COR-L47 (cell line): ENCODE data around the gene IGSF23.
"Not testable (repeated sequence)": the region's sequence is repeated elsewhere in the genome, so short reads cannot be mapped to it uniquely, and the experiment has no call there.

Experiments used
- DNase-seq: peaks from one replicate; lab custom pipeline; 2025; lab: John Stamatoyannopoulos, UW

IGSF23 gene

DNA sequence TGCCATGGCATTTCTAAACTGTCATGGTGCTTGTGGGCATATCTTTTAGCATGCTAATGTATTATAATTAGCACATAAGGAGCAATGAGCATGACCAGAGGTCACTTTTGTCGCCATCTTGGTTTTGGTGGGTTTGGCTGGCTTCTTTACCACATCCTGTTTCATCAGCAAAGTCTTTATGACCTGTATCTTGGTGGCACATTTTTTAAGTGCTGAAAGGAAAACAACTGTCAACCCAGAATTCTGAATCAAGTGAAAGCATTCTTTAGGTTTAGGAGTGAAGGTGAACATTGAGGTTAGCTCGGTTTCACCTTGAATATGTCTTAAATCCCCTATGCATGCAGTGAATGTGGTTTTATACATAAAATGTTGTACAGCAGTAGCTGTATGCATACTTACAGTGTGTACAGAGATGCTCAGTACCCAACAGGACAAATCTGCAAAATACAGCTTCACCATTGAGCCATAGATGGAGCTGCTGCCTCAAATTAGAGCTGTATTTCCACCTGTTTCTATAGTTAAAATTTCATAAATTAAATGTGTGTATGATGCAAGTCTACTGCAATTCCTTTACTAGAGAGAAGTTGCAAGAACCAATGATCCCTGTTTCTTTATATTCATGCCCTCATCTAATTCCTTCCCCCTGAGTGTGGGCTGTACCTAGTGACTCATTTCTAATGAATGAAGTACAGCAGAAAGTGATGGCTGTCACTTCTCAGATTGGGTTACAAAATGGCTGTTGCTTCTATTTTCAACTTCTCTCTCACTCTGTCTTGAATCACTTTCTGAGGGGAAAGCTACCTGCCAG, 25.2 kb upstream of the IGSF23 start:
- no peak for DNase-seq

DNA sequence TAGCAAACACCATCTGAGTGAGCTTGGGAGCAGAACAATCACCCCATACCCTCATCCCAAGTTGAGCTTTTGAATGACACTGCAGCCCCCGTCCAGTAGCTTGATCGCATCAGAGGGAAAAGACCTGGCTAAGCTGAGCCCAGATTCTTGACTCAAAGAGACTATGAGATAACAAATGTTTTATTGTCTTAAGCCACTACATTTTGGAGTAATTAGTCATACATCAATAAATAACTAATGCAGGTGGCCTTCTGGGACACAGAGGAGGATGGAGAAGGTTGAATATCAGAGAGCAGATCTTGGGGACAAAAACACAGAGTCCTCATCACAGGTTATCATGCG, 24.6 kb upstream of the IGSF23 start:
- DNase-seq = no peak

DNA sequence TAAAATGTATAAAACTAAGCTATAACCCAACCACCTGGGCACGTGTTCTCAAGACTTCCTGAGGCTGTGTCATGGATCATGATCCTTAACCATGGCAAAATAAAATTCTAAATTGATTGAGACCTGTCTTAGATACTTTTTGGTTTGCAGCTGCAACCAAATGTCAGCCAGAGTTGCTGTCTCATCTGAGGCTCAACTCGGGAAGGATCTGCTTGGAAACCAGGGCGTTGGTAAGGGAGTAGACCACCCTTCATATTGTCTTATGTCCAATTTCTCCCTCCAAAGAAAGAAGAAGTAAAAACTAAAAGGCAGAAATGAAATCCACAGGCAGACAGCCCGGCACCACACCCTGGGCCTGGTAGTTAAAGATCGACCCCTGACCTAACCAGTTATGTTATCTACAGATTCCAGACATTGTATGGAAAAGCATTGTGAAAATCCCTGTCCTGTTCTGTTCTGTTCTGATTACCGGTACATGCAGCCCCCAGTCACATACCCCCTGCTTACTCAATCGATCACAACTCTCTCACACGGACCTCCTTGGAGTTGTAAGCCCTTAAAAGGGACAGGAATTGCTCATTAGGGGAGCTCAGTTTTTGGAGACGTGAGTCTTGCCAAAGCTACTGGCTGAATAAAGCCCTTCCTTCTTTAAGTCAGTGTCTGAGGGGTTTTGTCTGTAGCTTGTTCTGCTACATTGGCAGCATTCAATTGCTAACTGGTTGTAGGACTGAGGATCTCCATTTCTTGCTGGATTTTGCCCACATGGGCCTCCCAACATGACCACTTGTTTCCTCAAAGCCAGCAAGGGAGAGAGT, 22.9 kb upstream of the IGSF23 start:
- DNase-seq = no peak

GRCh38 chr19:44591340-44591993, 21.9 kb upstream of the IGSF23 start:
- not testable (repeated sequence) for DNase-seq

DNA sequence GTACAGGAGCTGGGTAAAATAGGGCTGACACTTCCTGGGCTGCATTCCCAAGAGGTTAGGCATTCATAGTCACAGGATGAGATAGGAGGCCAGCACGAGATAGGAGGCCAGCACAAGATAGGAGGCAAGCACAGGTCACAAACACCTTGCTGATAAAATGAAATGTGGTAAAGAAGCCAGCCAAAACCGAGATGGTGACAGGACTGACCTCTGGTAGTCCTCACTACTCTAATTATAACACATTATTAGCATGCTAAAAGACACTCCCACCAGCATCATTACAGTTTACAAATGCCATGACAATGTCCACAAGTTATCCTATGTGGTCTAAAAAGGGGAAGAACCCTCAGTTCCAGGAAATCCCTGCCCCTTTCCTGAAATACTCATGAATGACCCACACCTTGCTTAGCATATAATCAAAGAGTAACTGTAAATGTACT, 20.9 kb upstream of the IGSF23 start:
- no peak for DNase-seq

DNA sequence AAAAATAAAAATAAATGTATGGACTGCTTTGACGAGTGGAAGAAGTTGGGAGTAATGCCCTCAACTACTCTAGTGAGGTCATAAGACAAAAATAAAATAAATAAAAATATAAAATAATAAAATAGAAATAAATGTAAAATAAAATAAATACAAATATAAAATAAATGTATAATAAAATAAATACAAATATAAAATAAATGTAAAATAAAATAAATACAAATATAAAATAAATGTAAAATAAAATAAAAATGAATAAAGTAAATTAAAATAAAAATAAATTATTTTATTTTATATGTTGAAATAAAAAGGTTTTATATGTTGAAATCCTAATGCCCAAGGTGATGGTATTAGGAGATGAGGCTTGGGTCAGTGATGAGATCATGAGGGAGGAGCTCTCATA, 20.1 kb upstream of the IGSF23 start:
- no peak for DNase-seq

DNA sequence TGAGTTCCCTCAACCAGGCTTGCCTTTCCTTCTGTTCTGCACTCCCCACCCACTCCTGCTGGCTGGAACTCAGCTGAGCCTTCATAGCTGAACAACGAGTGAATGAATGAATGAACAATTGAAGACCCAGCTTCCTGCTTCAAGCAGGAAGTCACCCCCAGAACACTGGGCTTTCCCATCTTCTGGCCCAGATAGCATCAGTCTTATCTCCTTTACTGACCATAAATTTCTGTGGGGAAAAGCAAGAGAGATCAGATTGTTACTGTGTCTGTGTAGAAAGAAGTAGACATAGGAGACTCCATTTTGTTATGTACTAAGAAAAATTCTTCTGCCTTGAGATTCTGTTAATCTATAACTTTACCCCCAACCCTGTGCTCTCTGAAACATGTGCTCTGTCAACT, 19.5 kb upstream of the IGSF23 start:
- not testable (repeated sequence) for DNase-seq

- DNase-seq = no peak
These were observed 16.8 kb upstream of the IGSF23 start for GRCh38 chr19:44596428-44597130.

DNA sequence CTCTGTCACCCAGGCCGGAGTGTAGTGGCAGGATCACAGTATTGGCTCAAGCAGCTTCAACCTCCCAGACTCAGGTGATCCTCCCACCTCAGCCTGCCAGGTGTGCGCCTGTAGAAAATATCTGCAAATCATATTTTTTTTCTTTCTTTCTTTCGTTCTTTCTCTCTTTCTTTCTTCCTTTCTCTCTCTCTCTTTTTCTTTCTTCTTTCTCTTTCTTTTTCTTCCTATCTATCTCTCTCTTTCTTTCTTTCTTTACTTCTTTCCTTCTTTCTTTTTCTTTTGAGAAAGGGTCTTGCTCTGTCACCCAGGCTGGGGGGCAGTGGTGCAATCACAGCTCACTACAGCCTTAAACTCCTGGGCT, 16.3 kb upstream of the IGSF23 start:
- DNase-seq = no peak

DNA sequence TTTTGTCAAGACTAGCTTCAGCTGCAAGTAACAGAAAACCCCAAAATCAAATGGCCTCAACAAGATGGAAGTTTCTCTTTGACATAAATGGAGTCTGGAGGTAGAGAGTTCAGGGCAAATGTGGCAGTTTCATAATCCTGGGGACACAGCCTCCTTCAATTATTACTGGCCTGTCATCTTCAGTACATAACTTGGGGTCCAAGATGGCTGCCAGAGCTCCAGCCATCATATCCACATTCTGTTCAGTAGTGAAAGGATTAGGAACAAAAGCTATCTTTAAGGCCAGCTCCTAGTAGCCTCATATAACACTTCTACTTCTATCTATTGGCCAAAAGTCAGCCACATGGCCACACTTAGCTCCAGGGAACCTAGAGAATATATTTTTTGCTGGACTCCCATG, 15.0 kb upstream of the IGSF23 start:
- no peak for DNase-seq

DNA sequence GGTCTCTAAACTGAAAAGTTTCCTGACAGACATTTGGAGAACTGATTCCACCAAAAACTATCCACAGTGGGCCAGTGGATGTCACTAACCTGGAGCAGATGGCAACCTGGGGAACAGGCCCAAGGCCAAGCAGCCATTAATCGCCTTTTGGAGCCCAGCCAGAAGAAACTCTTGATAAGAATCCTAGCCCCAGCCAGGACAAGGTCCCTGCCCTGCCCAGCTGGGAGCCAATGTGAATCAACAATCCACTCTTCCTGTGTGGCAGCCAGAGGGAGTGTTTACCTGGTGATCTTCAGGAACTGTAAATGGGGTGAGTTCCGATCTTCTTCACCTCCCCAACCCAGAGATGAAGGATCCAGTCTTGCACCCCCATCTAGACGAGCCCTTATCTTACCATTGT, 14.5 kb upstream of the IGSF23 start:
- no peak for DNase-seq

GRCh38 chr19:44600466-44600865, 12.9 kb upstream of the IGSF23 start:
- DNase-seq = no peak

- DNase-seq = peak; percentile 59
These were observed 11.3 kb upstream of the IGSF23 start for GRCh38 chr19:44602081-44602480.

GRCh38 chr19:44603201-44603945, 10.0 kb upstream of the IGSF23 start:
- DNase-seq = no peak

GRCh38 chr19:44604241-44604640, 9.1 kb upstream of the IGSF23 start:
- DNase-seq = no peak

GRCh38 chr19:44605547-44605946, 7.8 kb upstream of the IGSF23 start:
- DNase-seq = no peak

DNA sequence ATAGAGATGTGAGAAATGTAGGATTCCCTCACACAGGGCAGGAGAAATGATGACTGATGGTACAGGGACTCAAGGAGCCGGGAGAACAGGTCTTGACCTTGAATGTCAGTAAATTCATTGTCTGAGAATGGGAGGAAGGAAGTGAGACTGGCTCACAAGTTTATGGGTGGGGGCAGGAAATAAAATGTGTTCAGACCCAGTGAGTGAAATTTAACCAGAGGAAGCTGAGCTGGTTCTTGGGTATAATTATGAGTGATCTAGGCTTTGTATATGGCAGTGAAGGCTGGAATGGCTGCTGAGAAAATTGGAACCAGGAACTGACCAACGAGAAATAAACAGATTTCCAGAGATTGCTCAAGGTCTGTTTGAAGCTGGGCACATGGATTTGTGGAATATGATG, 6.3 kb upstream of the IGSF23 start:
- DNase-seq = no peak

DNA sequence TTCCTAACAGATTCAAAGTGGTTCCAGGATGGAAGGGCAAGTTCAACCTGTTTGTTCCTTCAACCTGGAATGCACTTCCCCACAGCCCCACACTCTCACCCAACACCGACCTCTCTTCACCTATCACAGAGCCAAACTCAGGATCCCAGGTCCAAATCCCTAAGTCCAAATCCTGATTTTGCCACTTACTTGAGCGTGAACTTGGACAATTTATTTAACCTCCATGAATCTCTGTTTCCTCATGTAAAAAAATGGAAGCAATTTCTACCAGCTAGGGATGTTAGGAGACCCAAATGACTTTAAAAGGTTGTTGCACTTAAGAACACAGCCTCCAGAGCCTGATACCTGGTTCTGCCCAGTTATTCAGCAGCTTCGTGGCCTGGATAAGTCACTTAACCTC, 5.4 kb upstream of the IGSF23 start:
- no peak for DNase-seq

- peak; percentile 30 for DNase-seq
These were observed 5.0 kb upstream of the IGSF23 start for GRCh38 chr19:44608391-44608821.

- no peak for DNase-seq
These were observed 4.1 kb upstream of the IGSF23 start for GRCh38 chr19:44609219-44609618.

- not testable (repeated sequence) for DNase-seq
These were observed 2.9 kb upstream of the IGSF23 start for GRCh38 chr19:44610497-44610896.
